HEK293 (cell line): Measurements from ENCODE around the gene COL1A1.

ENCODE experiments used
- ATF2 ChIP-seq: fragments of 450-650 bp; formaldehyde crosslinking; IDR thresholded peaks from 2 replicates; pipeline ENCODE4 v1.5.1; 2016; ENCODE audit warnings: missing biosample characterization, missing genetic modification characterization, low read depth
- KLF16 ChIP-seq: fragments of 450-650 bp; formaldehyde crosslinking; IDR thresholded peaks from 2 replicates; pipeline ENCODE4 v1.5.1; 2017; ENCODE audit warnings: missing biosample characterization, missing genetic modification characterization
- TCF7L2 ChIP-seq: IDR thresholded peaks from 2 replicates; pipeline ENCODE4 v1.6.1; 2011; ENCODE audit warnings: low read depth, mild to moderate bottlenecking, inconsistent platforms, low read length, moderate library complexity, borderline replicate concordance
- ZBTB20 ChIP-seq: fragments of 450-650 bp; formaldehyde crosslinking; IDR thresholded peaks from 2 replicates; pipeline ENCODE4 v1.5.1; 2016; ENCODE audit warnings: missing biosample characterization, missing genetic modification characterization
- ZBTB6 ChIP-seq: fragments of 450-650 bp; formaldehyde crosslinking; IDR thresholded peaks from 2 replicates; pipeline ENCODE4 v1.5.1; 2017; ENCODE audit warnings: missing biosample characterization, missing genetic modification characterization

- TF ChIP-seq ZBTB20 (tag by site-specific recombination) (no peak), KLF16 (no peak), ZBTB6 (no peak), TCF7L2 (no peak), ATF2 (no peak)
Observed at GRCh38 chr17:50220811-50221210, 19.4 kb upstream of the COL1A1 start.
